B cell (primary cell): ENCODE measurements around the gene RWDD2A. TPM values are rescaled to one million over a fixed set of nuclear protein-coding genes. Genes with fewer than 3 reads are reported as not detected.
A peak's percentile ranks its signal among the peaks of the same experiment; 100 is the strongest.

ENCODE experiments used
- ATAC-seq: fragments of 200-7000 bp; cut with Tn5 transposase; one replicate; pipeline ENCODE4 v1.10.0; 2021; ENCODE audit warnings: low read depth, mild to moderate bottlenecking, moderate number of reproducible peaks, moderate library complexity
- CTCF ChIA-PET: fragments of 350-600 bp; sonication (Branson Sonifier 250); formaldehyde crosslinking; loops from one replicate; lab custom pipeline; 2021; ENCODE audit warnings: antibody characterized with exemption, inconsistent platforms; lab: Charles Lee
- POLR2A ChIA-PET: fragments of 350-600 bp; sonication (Branson Sonifier 250); formaldehyde crosslinking; loops from one replicate; lab custom pipeline; 2021; ENCODE audit warnings: antibody characterized with exemption; lab: Charles Lee
- DNase-seq: peaks from one replicate; pipeline ENCODE4 v3.0.0; 2013
- H2AFZ ChIP-seq: 2 replicates; pipeline ENCODE4 v1.6.1; 2012; ENCODE audit warnings: mild to moderate bottlenecking, low read depth, low read length; ENCODE audit not compliant: insufficient read depth, poor library complexity, severe bottlenecking
- H3K27ac ChIP-seq, 2 donors: 1 replicate in 1 of 2; 2 replicates in 1 of 2; pipeline ENCODE4 v1.5.1; 2012 to 2013; ENCODE audit warnings: low read length in 2 of 2, mild to moderate bottlenecking in 2 of 2, moderate library complexity in 1 of 2
- H3K27me3 ChIP-seq, 4 experiments: fragments of 200-600 bp in 1 of 4; sonication (generic) in 1 of 4; replicated peaks in 1 of 4; 1 replicate in 2 of 4; 2 replicates in 2 of 4; pipeline versions ENCODE4 v1.6.1 to v1.7.0; 2013 to 2016; ENCODE audit warnings: low read length in 3 of 4, mild to moderate bottlenecking in 2 of 4, mixed read lengths in 1 of 4, moderate library complexity in 1 of 4; ENCODE audit not compliant: insufficient read depth in 4 of 4, control insufficient read depth in 3 of 4; ENCODE audit errors: control extremely low read depth in 1 of 4
- H3K36me3 ChIP-seq, 2 experiments: replicated peaks in 1 of 2; 1 replicate in 1 of 2; 2 replicates in 1 of 2; pipeline versions ENCODE4 v1.6.1 to v1.7.1; 2013; ENCODE audit warnings: low read length in 1 of 2; ENCODE audit not compliant: insufficient read depth in 2 of 2, control insufficient read depth in 1 of 2; ENCODE audit errors: control extremely low read depth in 1 of 2, extremely low read depth in 1 of 2
- H3K4me1 ChIP-seq, 2 donors: fragments of 200-600 bp in 1 of 2; sonication (generic) in 1 of 2; 1 replicate in 1 of 2; 2 replicates in 1 of 2; pipeline versions ENCODE4 v1.5.1 to v1.6.1; 2013 to 2017; ENCODE audit warnings: low read length in 2 of 2; ENCODE audit not compliant: control insufficient read depth in 2 of 2, insufficient read depth in 2 of 2
- H3K4me2 ChIP-seq: replicated peaks from 2 replicates; pipeline ENCODE3; 2012; ENCODE audit warnings: mild to moderate bottlenecking, low read depth, low read length; ENCODE audit not compliant: poor library complexity, severe bottlenecking
- H3K4me3 ChIP-seq, 5 experiments: fragments of 200-600 bp in 1 of 5; sonication (generic) in 1 of 5; 1 replicate in 3 of 5; 2 replicates in 2 of 5; pipeline versions ENCODE4 v1.5.1 to v1.7.0; 2011 to 2016; ENCODE audit warnings: low read length in 4 of 5, mild to moderate bottlenecking in 4 of 5, low read depth in 2 of 5, control low read depth in 1 of 5, moderate library complexity in 1 of 5; ENCODE audit not compliant: insufficient read depth in 1 of 5; ENCODE audit errors: control extremely low read depth in 1 of 5, extremely low read depth in 1 of 5
- H3K79me2 ChIP-seq: fragments of 200-600 bp; sonication (generic); one replicate; pipeline ENCODE4 v1.6.0; 2016; ENCODE audit warnings: low read length; ENCODE audit not compliant: control insufficient read depth, insufficient read depth
- H3K9ac ChIP-seq: fragments of 200-600 bp; sonication (generic); 2 replicates; pipeline ENCODE4 v1.6.1; 2017; ENCODE audit warnings: mild to moderate bottlenecking, low read length, moderate library complexity
- H3K9me3 ChIP-seq, 3 donors: one replicate each; pipeline versions ENCODE4 v1.6.1 to v1.7.1; 2013; ENCODE audit warnings: low read length in 2 of 3; ENCODE audit not compliant: control insufficient read depth in 2 of 3, insufficient read depth in 1 of 3; ENCODE audit errors: control extremely low read depth in 1 of 3
- H4K20me1 ChIP-seq: 2 replicates; pipeline ENCODE4 v1.6.0; 2012; ENCODE audit warnings: mild to moderate bottlenecking, low read length; ENCODE audit not compliant: insufficient read depth, control insufficient read depth, poor library complexity, severe bottlenecking
- H3K27ac Mint-ChIP-seq: one replicate; pipeline ENCODE4 v1.8.0; 2021; ENCODE audit warnings: mixed read lengths
- H3K27me3 Mint-ChIP-seq: one replicate; pipeline ENCODE4 v1.8.0; 2021; ENCODE audit warnings: mixed read lengths
- H3K4me1 Mint-ChIP-seq: one replicate; pipeline ENCODE4 v1.8.0; 2021; ENCODE audit warnings: mixed read lengths
- H3K4me3 Mint-ChIP-seq: one replicate; pipeline ENCODE4 v1.8.0; 2021; ENCODE audit warnings: mixed read lengths
- H3K9me3 Mint-ChIP-seq: one replicate; pipeline ENCODE4 v1.8.0; 2022; ENCODE audit warnings: mixed read lengths; ENCODE audit not compliant: insufficient read depth
- CTCF ChIP-seq: fragments of 200-600 bp; IDR thresholded peaks from one replicate; pipeline ENCODE4 v1.8.0; 2022; ENCODE audit warnings: antibody characterized with exemption, mild to moderate bottlenecking
- EZH2 ChIP-seq: IDR thresholded peaks from 2 replicates; pipeline ENCODE4 v1.6.1; 2012; ENCODE audit warnings: borderline replicate concordance, low read depth, mild to moderate bottlenecking, moderate library complexity, low read length; ENCODE audit not compliant: insufficient read depth, poor library complexity, severe bottlenecking
- WGBS: methylation state at CpG from one replicate; pipeline ENCODE4 v1.1.5; 2013; ENCODE audit warnings: missing lambda C conversion rate; ENCODE audit not compliant: insufficient coverage; 5-methylcytosine and 5-hydroxymethylcytosine counted together
- intact Hi-C: fragments of 100-400 bp; cut with micrococcal nuclease; formaldehyde crosslinking; loops from one replicate; pipeline ENCODE4 v1.10.0; 2022
- polyA plus RNA-seq: library from polyadenylated mRNA; depleted of rRNA; stranded (reverse); fragments of >200 nt; gene quantifications from 2 replicates; pipeline ENCODE4 v1.2.3, GENCODE V29; 2012
- total RNA-seq, 2 donors: library from RNA; stranded (reverse); fragments of 120-200 nt in 1 of 2; gene quantifications; 1 replicate in 1 of 2; 2 replicates in 1 of 2; pipeline versions ENCODE4 v1.2.3 to v1.2.4, GENCODE V29; 2013 to 2022

The RWDD2A gene
- total and polyA plus RNA-seq, 2 donors (not counting 1 experiment from before 2014, with no cell fraction given) = 1.5 to 2.9 TPM

- Mint-ChIP-seq H3K4me1 (no peaks in the 10 kb centered on the region), H3K27ac (no peak overlapping the region), H3K4me3 (no peak overlapping the region), H3K27me3 (peaks cover 11% of the 10 kb centered on the region), H3K9me3 (no peaks in the 10 kb centered on the region)
- no peaks in the 10 kb centered on the region for H3K9me3 ChIP-seq
- peaks cover 0 to 3% (median 0%) of the 10 kb centered on the region in 4 experiments for H3K27me3 ChIP-seq
- ChIA-PET POLR2A (no interaction called here), CTCF (interaction anchor here (0.6 to 2.9 kb wide), 12 partner anchors 9 to 1486 kb away, joined by 3 to 16 read pairs (median 6); partner anchors contain the start of genes CEP162, DOP1A, PRSS35 and UBE3D)
- no peak for ATAC-seq
- H3K27ac ChIP-seq = no peak overlapping the region
- no peaks in the 10 kb centered on the region for H4K20me1 ChIP-seq
- H3K79me2 ChIP-seq = no peaks in the 10 kb centered on the region
- intact Hi-C loops = no loop called here
- H2AFZ ChIP-seq = no peak overlapping the region
- no peak overlapping the region for H3K4me3 ChIP-seq
- no peak overlapping the region for H3K4me2 ChIP-seq
- TF ChIP-seq CTCF (no peak), EZH2 (no peak)
- no peaks in the 10 kb centered on the region for H3K36me3 ChIP-seq
- WGBS = 100% methylated on average over 1 of the region's 1 CpG
- no peak overlapping the region for H3K9ac ChIP-seq
- no peaks in the 10 kb centered on the region for H3K4me1 ChIP-seq
- DNase-seq = no peak
These were observed 28.1 kb downstream of the RWDD2A start for GRCh38 chr6:83221276-83221675.

- Histone ChIP-seq H3K27me3 (peaks cover 0 to 3% (median 0%) of the 10 kb centered on the region in 4 experiments), H2AFZ (no peak overlapping the region), H3K36me3 (no peaks in the 10 kb centered on the region), H3K4me3 (no peak overlapping the region), H3K27ac (no peak overlapping the region), H3K4me2 (no peak overlapping the region), H3K9ac (no peak overlapping the region), H3K9me3 (no peaks in the 10 kb centered on the region), H3K79me2 (no peaks in the 10 kb centered on the region), H4K20me1 (no peaks in the 10 kb centered on the region), H3K4me1 (no peaks in the 10 kb centered on the region)
- TF ChIP-seq CTCF (peak; percentile 68), EZH2 (no peak)
- 100% methylated on average over 1 of the region's 3 CpGs for WGBS
- H3K4me3 Mint-ChIP-seq = no peak overlapping the region
- peaks cover 11% of the 10 kb centered on the region for H3K27me3 Mint-ChIP-seq
- DNase-seq (peak; percentile 40), ATAC-seq (no peak)
- intact Hi-C loops = loop anchor here (2.0 kb wide), 2 partner anchors 293 to 997 kb away; no protein-coding TSS in a partner anchor
- H3K9me3 Mint-ChIP-seq = no peaks in the 10 kb centered on the region
- ChIA-PET CTCF (interaction anchor here (0.8 to 2.9 kb wide), 13 partner anchors 10 to 1006 kb away, joined by 3 to 16 read pairs (median 8); partner anchors contain the start of genes CEP162, DOP1A, PRSS35 and UBE3D), POLR2A (no interaction called here)
- no peak overlapping the region for H3K27ac Mint-ChIP-seq
- H3K4me1 Mint-ChIP-seq = no peaks in the 10 kb centered on the region
These were observed 28.8 kb downstream of the RWDD2A start for GRCh38 chr6:83221889-83222479.
